HepG2 (cell line): ENCODE data around the gene CYBC1. TPM values are rescaled to one million over a fixed set of nuclear protein-coding genes. Genes with fewer than 3 reads are reported as not detected.

ENCODE experiments used
- FOXO1 ChIP-seq: sonication (generic); formaldehyde crosslinking; IDR thresholded peaks from 2 replicates; pipeline ENCODE4 v1.4.0; 2020; ENCODE audit warnings: missing genetic modification reagents
- GFI1 ChIP-seq: sonication (generic); formaldehyde crosslinking; IDR thresholded peaks from 2 replicates; pipeline ENCODE4 v1.5.0; 2020; ENCODE audit warnings: missing genetic modification reagents, mild to moderate bottlenecking, borderline replicate concordance
- KDM2A ChIP-seq: sonication (generic); formaldehyde crosslinking; IDR thresholded peaks from 2 replicates; pipeline ENCODE4 v1.4.0; 2020; ENCODE audit warnings: low read depth, missing genetic modification reagents, borderline replicate concordance
- KLF11 ChIP-seq: IDR thresholded peaks from 2 replicates; pipeline ENCODE4 v1.6.1; 2016; ENCODE audit warnings: missing compliant biosample characterization
- RBAK ChIP-seq: sonication (generic); formaldehyde crosslinking; IDR thresholded peaks from 2 replicates; pipeline ENCODE4 v1.5.1; 2020; ENCODE audit warnings: mild to moderate bottlenecking, missing genetic modification reagents
- RELA ChIP-seq: sonication (generic); formaldehyde crosslinking; IDR thresholded peaks from 2 replicates; pipeline ENCODE4 v1.4.0; 2020; ENCODE audit warnings: missing genetic modification reagents
- SALL2 ChIP-seq: sonication (generic); formaldehyde crosslinking; IDR thresholded peaks from 2 replicates; pipeline ENCODE4 v1.8.1; 2023; ENCODE audit warnings: mild to moderate bottlenecking, missing genetic modification reagents, inconsistent platforms
- STAG1 ChIP-seq: sonication (generic); formaldehyde crosslinking; IDR thresholded peaks from 2 replicates; pipeline ENCODE4 v1.4.0; 2020; ENCODE audit warnings: missing genetic modification reagents
- SYNCRIP ChIP-seq: fragments of 200-400 bp; formaldehyde crosslinking; IDR thresholded peaks from 2 replicates; pipeline ENCODE4 v1.6.1; 2018; ENCODE audit warnings: mild to moderate bottlenecking, low read depth, low read length; ENCODE audit not compliant: insufficient read depth
- THAP11 ChIP-seq: IDR thresholded peaks from 2 replicates; pipeline ENCODE4 v1.6.1; 2016; ENCODE audit warnings: missing biosample characterization, missing genetic modification reagents
- YEATS4 ChIP-seq: sonication (generic); formaldehyde crosslinking; IDR thresholded peaks from 2 replicates; pipeline ENCODE4 v1.4.0; 2020; ENCODE audit warnings: missing genetic modification reagents, borderline replicate concordance
- ZFAT ChIP-seq: sonication (generic); formaldehyde crosslinking; conservative IDR thresholded peaks from 2 replicates; pipeline ENCODE4 v1.8.1; 2023; ENCODE audit warnings: missing genetic modification reagents, inconsistent platforms
- ZFP1 ChIP-seq: IDR thresholded peaks from 2 replicates; pipeline ENCODE4 v1.6.1; 2016
- ZNF124 ChIP-seq: sonication (generic); formaldehyde crosslinking; IDR thresholded peaks from 2 replicates; pipeline ENCODE4 v1.4.0; 2020; ENCODE audit warnings: missing genetic modification reagents
- ZNF33B ChIP-seq: sonication (generic); formaldehyde crosslinking; IDR thresholded peaks from 2 replicates; pipeline ENCODE4 v1.5.1; 2020; ENCODE audit warnings: mild to moderate bottlenecking, missing genetic modification reagents
- ZNF883 ChIP-seq: sonication (generic); formaldehyde crosslinking; IDR thresholded peaks from 2 replicates; pipeline ENCODE4 v1.5.1; 2020; ENCODE audit warnings: mild to moderate bottlenecking, missing genetic modification reagents; ENCODE audit errors: not compliant biosample characterization
- polyA plus RNA-seq, 8 experiments: library from polyadenylated mRNA; depleted of rRNA in 3 of 8; stranded (reverse) in 7 of 8; unstranded in 1 of 8; fragments of >200 nt; fragmentation: Illumina TruSeq in 4 of 8; extraction: Trizol in 4 of 8; gene quantifications; 2 replicates each; pipeline versions ENCODE4 v1.2.1 to v1.2.3, GENCODE V29; 2011 to 2016; ENCODE audit warnings: low read depth in 4 of 8, missing spikeins in 1 of 8, mixed read lengths in 1 of 8; ENCODE audit not compliant: insufficient read depth in 1 of 8
- total RNA-seq, 5 experiments: library from RNA; depleted of rRNA; stranded (reverse); fragments of >200 nt; fragmentation: Illumina TruSeq; extraction: Trizol; gene quantifications; 2 replicates each; pipeline ENCODE4 v1.2.3, GENCODE V29; 2016; ENCODE audit warnings: low read depth in 1 of 5
- TF ChIP-seq, protein P1 (sequence below): sonication (generic); formaldehyde crosslinking; IDR thresholded peaks from 2 replicates; pipeline ENCODE4 v1.4.0; 2020; ENCODE audit warnings: missing genetic modification reagents
- TF ChIP-seq, protein P2 (sequence below): sonication (generic); formaldehyde crosslinking; IDR thresholded peaks from 2 replicates; pipeline ENCODE4 v1.8.1; 2023; ENCODE audit warnings: mild to moderate bottlenecking, moderate library complexity, missing genetic modification reagents
- TF ChIP-seq, protein P3 (sequence below): IDR thresholded peaks from 2 replicates; pipeline ENCODE4 v1.6.1; 2016; ENCODE audit warnings: missing compliant biosample characterization, missing genetic modification reagents, borderline replicate concordance
- TF ChIP-seq, protein P4 (sequence below): sonication (generic); formaldehyde crosslinking; IDR thresholded peaks from 2 replicates; pipeline ENCODE4 v1.5.1; 2020; ENCODE audit warnings: missing genetic modification reagents, mild to moderate bottlenecking, borderline replicate concordance
- TF ChIP-seq, protein P5 (sequence below): sonication (generic); IDR thresholded peaks from 2 replicates; pipeline ENCODE4 v1.6.1; 2016; ENCODE audit warnings: low read depth, borderline replicate concordance

Gene CYBC1
- total and polyA plus RNA-seq, 2 of the 13 experiments (the other 11 are each of a cell fraction or from before 2014, with no cell fraction given), result 43.4 to 44.1 TPM

DNA sequence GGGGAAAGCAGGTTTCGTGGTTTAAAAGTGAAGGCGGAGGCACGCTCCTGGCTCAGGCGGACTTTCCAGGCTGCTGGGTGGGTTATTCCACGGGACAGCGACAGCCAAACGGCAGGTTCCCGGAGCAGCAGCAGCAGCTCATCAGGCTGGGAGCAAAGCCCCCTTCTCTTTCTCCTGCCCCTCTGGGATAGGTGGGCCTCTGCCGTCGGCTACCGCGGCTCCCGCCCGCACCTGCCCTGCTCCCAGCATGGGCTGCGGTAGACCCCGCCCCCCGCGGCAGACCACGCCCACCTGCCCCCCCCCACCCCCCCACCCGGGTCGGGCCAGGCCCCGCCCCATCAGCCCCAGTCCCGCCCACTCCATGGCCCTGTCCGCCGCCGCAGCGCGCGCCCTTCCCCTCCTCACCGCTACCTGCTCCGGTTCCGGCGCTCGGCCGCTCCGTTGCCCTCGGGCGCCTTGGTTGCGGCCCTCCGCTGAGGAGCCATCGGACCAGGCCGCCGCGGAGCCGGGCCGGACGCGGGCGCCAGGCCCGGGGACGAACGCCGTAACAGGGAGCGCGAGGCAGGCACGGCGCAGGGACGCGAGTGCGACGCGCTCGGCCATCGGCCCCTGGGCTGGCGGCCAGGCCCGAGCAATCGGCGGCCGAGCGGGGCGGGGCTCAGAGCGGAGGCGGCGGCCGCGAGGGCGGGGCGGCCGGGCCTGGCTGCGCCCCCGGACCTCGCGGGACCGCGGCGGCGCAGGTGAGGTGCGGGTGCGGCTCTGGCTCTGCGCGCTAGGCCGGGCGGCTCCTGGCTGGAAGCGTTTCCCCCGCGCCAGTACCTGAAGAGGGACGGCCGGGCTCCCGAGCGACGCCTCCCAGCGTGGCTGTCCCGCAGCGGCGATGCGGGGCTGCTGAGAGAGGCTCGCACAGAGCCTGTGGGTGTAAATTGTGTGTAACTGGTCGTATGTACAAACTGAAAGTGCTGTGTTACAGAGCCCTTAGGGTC lies 32.3 kb downstream of the CYBC1 start, which contains the start of the genes HEXD and OGFOD3 (continued):
- TF ChIP-seq, protein P1, sequence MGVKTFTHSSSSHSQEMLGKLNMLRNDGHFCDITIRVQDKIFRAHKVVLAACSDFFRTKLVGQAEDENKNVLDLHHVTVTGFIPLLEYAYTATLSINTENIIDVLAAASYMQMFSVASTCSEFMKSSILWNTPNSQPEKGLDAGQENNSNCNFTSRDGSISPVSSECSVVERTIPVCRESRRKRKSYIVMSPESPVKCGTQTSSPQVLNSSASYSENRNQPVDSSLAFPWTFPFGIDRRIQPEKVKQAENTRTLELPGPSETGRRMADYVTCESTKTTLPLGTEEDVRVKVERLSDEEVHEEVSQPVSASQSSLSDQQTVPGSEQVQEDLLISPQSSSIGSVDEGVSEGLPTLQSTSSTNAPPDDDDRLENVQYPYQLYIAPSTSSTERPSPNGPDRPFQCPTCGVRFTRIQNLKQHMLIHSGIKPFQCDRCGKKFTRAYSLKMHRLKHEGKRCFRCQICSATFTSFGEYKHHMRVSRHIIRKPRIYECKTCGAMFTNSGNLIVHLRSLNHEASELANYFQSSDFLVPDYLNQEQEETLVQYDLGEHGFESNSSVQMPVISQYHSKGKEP, result no peak; the same call in 1 of the 2 replicates
- TF ChIP-seq, protein P2, sequence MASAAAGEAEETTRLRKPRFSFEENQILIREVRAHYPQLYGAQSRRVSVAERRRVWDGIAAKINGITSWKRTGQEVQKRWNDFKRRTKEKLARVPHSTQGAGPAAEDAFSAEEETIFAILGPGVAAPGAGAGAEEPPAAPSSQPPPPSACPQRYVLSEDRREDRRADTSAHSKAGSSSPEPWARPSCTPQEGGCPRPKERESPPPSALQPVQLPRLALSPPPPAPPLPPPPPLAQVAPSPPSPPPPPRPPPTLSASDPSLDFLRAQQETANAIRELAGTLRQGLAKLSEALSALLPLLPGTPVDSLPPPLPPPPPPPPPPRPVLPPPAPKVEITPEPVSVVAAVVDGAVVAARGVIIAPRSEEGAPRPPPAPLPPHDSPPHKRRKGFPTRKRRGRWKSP (CRISPR knock-in tag), result peak; percentile 55
- TF ChIP-seq ZFAT (CRISPR knock-in tag) (no peak), GFI1 (no peak; the same call in 1 of the 2 replicates), ZNF124 (CRISPR knock-in tag) (no peak), ZNF883 (CRISPR knock-in tag) (peak; percentile 97), ZFP1 (CRISPR knock-in tag) (no peak; the same call in 1 of the 2 replicates), KLF11 (CRISPR knock-in tag) (0 out of 2 replicates have a peak, but pooled peaks have one; percentile 43), RELA (peak; percentile 97), KDM2A (CRISPR knock-in tag) (peak; percentile 74), SYNCRIP (no peak), YEATS4 (CRISPR knock-in tag) (peak; percentile 95), RBAK (CRISPR knock-in tag) (no peak), SALL2 (peak; percentile 96), STAG1 (CRISPR knock-in tag) (no peak; the same call in 1 of the 2 replicates), ZNF33B (0 out of 2 replicates have a peak, but pooled peaks have one; percentile 9), FOXO1 (CRISPR knock-in tag) (peak; percentile 70), THAP11 (peak; percentile 89)
- TF ChIP-seq, protein P3, sequence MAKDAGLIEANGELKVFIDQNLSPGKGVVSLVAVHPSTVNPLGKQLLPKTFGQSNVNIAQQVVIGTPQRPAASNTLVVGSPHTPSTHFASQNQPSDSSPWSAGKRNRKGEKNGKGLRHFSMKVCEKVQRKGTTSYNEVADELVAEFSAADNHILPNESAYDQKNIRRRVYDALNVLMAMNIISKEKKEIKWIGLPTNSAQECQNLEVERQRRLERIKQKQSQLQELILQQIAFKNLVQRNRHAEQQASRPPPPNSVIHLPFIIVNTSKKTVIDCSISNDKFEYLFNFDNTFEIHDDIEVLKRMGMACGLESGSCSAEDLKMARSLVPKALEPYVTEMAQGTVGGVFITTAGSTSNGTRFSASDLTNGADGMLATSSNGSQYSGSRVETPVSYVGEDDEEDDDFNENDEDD (CRISPR knock-in tag), result peak; percentile 83
- TF ChIP-seq, protein P4, sequence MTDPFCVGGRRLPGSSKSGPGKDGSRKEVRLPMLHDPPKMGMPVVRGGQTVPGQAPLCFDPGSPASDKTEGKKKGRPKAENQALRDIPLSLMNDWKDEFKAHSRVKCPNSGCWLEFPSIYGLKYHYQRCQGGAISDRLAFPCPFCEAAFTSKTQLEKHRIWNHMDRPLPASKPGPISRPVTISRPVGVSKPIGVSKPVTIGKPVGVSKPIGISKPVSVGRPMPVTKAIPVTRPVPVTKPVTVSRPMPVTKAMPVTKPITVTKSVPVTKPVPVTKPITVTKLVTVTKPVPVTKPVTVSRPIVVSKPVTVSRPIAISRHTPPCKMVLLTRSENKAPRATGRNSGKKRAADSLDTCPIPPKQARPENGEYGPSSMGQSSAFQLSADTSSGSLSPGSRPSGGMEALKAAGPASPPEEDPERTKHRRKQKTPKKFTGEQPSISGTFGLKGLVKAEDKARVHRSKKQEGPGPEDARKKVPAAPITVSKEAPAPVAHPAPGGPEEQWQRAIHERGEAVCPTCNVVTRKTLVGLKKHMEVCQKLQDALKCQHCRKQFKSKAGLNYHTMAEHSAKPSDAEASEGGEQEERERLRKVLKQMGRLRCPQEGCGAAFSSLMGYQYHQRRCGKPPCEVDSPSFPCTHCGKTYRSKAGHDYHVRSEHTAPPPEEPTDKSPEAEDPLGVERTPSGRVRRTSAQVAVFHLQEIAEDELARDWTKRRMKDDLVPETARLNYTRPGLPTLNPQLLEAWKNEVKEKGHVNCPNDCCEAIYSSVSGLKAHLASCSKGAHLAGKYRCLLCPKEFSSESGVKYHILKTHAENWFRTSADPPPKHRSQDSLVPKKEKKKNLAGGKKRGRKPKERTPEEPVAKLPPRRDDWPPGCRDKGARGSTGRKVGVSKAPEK, result no peak
- TF ChIP-seq, protein P5, sequence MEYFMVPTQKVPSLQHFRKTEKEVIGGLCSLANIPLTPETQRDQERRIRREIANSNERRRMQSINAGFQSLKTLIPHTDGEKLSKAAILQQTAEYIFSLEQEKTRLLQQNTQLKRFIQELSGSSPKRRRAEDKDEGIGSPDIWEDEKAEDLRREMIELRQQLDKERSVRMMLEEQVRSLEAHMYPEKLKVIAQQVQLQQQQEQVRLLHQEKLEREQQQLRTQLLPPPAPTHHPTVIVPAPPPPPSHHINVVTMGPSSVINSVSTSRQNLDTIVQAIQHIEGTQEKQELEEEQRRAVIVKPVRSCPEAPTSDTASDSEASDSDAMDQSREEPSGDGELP, result no peak
